Measurements from ENCODE around the gene ADGRV1. TPM values are rescaled to one million over a fixed set of nuclear protein-coding genes. Genes with fewer than 3 reads are reported as not detected.

ADGRV1 gene
- total and polyA plus RNA-seq, 9 of the 15 experiments (the other 6 are each of a cell fraction or from before 2014, with no cell fraction given), result 21.7 to 156 (median 58.2) TPM

DNA sequence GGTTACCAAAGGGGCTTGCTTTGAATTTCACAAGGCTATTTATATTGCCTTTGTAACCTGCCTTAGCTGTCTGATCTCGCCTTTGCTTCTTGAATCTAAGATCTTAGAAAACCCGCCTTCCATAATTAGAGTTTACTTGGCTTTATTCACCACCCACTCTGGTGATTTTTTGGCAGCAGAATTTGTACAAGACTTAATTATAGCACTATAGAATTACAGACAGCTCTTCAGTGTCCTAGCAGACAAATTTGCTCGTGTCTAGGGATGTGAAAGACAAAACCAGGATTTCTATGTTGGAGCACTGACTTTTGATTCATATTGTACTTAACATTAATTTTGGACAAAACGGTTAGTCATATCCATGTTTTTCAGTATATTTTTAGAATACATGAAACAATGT lies 306.6 kb downstream of the ADGRV1 start:
- in situ Hi-C loops (cut with MboI) (loop anchor here (10.0 kb wide), 1 partner anchor 520 kb away; the partner anchor contains the start of gene ARRDC3), intact Hi-C loops (cut with micrococcal nuclease) (loop anchor here (5.0 kb wide), 2 partner anchors 237 to 352 kb away; no protein-coding TSS in a partner anchor)
- BruUV-seq (replicated peaks), result no TSS peak
- no peak overlapping the region for H2AFZ ChIP-seq (ENCODE audit: low read depth, low read length)
- no peak overlapping the region for H3K4me3 ChIP-seq
- no peak overlapping the region for H3K4me2 ChIP-seq (ENCODE audit: insufficient read depth, low read length)
- no peaks in the 10 kb centered on the region for H4K20me1 ChIP-seq (replicated peaks; ENCODE audit: control insufficient read depth, insufficient read depth, low read length)
- WGBS (ENCODE audit: insufficient coverage, low coverage, missing lambda C conversion rate), result 61% methylated on average over 4 of the region's 4 CpGs
- no peak overlapping the region for H3K9ac ChIP-seq (ENCODE audit: insufficient read depth in 1 of 2, low read depth in 2 of 2, low read length in 2 of 2)
- H3K79me2 ChIP-seq (ENCODE audit: control insufficient read depth, insufficient read depth, low read length), result no peaks in the 10 kb centered on the region
- no peak for FAIRE-seq
- H3K27me3 ChIP-seq (ENCODE audit: control insufficient read depth in 2 of 2, insufficient read depth in 2 of 2, low read length in 2 of 2), result no peaks in the 10 kb centered on the region
- ChIA-PET POLR2A (interaction anchor here (1.0 to 1.3 kb wide), 4 partner anchors 10 to 516 kb away, joined by 3 to 4 read pairs (median 4); no protein-coding TSS in a partner anchor), CTCF (ENCODE audit: low intra/inter-chr PET ratio) (interaction anchor here (2.7 to 3.3 kb wide), 2 partner anchors 520 to 554 kb away, joined by 27 to 42 read pairs; no protein-coding TSS in a partner anchor)
- DNase-seq (ENCODE audit: extremely low read depth in 1 of 4, low spot score in 3 of 4), result no peak
- H3K27ac ChIP-seq (ENCODE audit: extremely low read depth, low read depth, low read length), result no peak overlapping the region
- no peak for TF ChIP-seq ZNF253 (CRISPR knock-in tag; conservative IDR thresholded peaks at IDR 0.05)
- TF ChIP-seq, protein P1, sequence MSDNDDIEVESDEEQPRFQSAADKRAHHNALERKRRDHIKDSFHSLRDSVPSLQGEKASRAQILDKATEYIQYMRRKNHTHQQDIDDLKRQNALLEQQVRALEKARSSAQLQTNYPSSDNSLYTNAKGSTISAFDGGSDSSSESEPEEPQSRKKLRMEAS (CRISPR knock-in tag; IDR thresholded peaks at IDR 0.05), result no peak
- TF ChIP-seq, protein P2, sequence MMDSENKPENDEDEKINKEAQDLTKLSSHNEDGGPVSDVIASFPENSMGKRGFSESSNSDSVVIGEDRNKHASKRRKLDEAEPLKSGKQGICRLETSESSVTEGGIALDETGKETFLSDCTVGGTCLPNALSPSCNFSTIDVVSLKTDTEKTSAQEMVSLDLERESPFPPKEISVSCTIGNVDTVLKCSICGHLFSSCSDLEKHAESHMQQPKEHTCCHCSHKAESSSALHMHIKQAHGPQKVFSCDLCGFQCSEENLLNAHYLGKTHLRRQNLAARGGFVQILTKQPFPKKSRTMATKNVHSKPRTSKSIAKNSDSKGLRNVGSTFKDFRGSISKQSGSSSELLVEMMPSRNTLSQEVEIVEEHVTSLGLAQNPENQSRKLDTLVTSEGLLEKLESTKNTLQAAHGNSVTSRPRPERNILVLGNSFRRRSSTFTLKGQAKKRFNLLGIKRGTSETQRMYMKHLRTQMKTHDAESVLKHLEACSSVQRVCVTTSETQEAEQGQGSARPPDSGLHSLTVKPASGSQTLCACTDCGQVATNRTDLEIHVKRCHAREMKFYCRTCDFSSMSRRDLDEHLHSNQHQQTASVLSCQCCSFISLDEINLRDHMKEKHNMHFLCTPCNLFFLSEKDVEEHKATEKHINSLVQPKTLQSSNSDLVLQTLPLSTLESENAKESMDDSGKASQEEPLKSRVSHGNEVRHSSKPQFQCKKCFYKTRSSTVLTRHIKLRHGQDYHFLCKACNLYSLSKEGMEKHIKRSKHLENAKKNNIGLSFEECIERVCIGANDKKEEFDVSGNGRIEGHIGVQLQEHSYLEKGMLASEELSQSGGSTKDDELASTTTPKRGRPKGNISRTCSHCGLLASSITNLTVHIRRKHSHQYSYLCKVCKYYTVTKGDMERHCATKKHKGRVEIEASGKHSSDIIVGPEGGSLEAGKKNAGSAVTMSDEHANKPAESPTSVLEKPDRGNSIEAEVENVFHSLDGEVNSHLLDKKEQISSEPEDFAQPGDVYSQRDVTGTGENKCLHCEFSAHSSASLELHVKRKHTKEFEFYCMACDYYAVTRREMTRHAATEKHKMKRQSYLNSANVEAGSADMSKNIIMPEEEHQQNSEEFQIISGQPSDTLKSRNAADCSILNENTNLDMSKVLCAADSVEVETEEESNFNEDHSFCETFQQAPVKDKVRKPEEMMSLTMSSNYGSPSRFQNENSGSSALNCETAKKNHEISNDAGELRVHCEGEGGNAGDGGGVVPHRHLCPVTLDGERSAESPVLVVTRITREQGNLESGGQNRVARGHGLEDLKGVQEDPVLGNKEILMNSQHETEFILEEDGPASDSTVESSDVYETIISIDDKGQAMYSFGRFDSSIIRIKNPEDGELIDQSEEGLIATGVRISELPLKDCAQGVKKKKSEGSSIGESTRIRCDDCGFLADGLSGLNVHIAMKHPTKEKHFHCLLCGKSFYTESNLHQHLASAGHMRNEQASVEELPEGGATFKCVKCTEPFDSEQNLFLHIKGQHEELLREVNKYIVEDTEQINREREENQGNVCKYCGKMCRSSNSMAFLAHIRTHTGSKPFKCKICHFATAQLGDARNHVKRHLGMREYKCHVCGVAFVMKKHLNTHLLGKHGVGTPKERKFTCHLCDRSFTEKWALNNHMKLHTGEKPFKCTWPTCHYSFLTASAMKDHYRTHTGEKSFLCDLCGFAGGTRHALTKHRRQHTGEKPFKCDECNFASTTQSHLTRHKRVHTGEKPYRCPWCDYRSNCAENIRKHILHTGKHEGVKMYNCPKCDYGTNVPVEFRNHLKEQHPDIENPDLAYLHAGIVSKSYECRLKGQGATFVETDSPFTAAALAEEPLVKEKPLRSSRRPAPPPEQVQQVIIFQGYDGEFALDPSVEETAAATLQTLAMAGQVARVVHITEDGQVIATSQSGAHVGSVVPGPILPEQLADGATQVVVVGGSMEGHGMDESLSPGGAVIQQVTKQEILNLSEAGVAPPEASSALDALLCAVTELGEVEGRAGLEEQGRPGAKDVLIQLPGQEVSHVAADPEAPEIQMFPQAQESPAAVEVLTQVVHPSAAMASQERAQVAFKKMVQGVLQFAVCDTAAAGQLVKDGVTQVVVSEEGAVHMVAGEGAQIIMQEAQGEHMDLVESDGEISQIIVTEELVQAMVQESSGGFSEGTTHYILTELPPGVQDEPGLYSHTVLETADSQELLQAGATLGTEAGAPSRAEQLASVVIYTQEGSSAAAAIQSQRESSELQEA (IDR thresholded peaks at IDR 0.05; ENCODE audit: low read depth), result no peak
- no peak for TF ChIP-seq HDAC1 (IDR thresholded peaks at IDR 0.05)
- TF ChIP-seq HDAC6 (IDR thresholded peaks at IDR 0.05; ENCODE audit: low read depth, low read length), result no peak
- TF ChIP-seq ZNF79 (CRISPR knock-in tag; IDR thresholded peaks at IDR 0.05; ENCODE audit: low read depth), result no peak
- TF ChIP-seq CEBPZ (IDR thresholded peaks at IDR 0.05; ENCODE audit: borderline replicate concordance, low read depth, low read length), result no peak
- no peaks in the 10 kb centered on the region for H3K4me1 ChIP-seq (replicated peaks in 1 of 2; ENCODE audit: control insufficient read depth in 2 of 2, insufficient read depth in 2 of 2, low read length in 2 of 2)
- peaks cover 42% of the 10 kb centered on the region for H3K36me3 ChIP-seq (ENCODE audit: control insufficient read depth, insufficient read depth, low read length)
- H3K9me1 ChIP-seq (ENCODE audit: control insufficient read depth, insufficient read depth, low read length), result no peaks in the 10 kb centered on the region
- H3K9me3 ChIP-seq (replicated peaks; ENCODE audit: control insufficient read depth, insufficient read depth, low read depth, low read length), result no peaks in the 10 kb centered on the region
- ATAC-seq, result no peak

Measured in K562 (cell line).